ENCODE data around the gene LAMB4. TPM values are rescaled to one million over a fixed set of nuclear protein-coding genes. Genes with fewer than 3 reads are reported as not detected.

Gene LAMB4
- total and polyA plus RNA-seq, 2 donors (not counting 1 experiment from before 2014, with no cell fraction given): not detected

DNA sequence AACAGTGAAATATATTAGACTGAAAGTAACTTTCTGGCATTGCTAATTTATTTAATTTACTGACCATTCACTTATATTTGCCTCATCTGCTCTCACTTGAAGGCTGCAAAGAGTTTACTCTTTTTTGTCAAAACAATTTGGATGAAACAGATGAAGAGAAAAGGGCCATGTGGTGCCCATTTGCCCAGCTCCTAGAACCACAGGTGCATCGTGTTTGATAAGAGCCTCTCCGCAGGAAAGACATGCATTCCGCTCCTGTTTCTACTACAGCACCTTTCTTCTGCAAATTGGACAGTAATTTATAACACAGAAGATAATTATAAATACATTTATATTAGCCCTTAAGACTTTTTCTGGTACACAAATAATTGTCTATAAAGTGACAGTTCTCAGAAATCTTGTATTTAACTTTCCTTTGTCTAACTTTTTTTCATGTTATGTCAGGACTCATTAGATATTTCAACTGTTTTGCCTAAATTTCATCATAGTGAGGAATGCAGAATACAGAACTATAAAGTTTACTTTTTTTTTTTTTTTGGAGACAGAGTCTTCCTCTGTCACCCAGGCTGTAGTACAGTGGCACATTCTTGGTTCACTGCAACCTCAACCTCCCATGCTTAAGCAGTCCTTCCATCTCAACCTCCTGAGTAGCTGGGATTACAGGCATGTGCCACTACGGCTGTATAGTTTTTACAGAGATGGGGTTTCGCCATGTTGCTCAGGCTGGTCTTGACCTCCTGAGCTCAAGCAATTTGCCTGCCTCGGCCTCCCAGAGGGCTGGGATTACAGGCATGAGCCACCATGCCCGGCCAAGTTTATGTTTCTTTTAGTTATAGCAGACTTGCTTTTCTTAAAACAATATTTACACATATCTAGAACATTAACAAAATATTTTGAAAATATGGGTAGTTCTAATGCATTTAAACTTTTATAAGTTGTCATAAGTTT, 869 bp downstream of the LAMB4 start:
- Mint-ChIP-seq H3K27me3 (peaks cover 4% of the 10 kb centered on the region), H3K9me3 (ENCODE audit: insufficient read depth) (no peaks in the 10 kb centered on the region), H3K27ac (no peak overlapping the region), H3K4me1 (peaks cover 5% of the 10 kb centered on the region), H3K4me3 (no peak overlapping the region)
- no peaks in the 10 kb centered on the region for H3K9me3 ChIP-seq (ENCODE audit: control extremely low read depth in 1 of 3, control insufficient read depth in 2 of 3, insufficient read depth in 1 of 3, low read length in 2 of 3)
- no peaks in the 10 kb centered on the region for H4K20me1 ChIP-seq (ENCODE audit: control insufficient read depth, insufficient read depth, low read length, poor library complexity, severe bottlenecking)
- no peak overlapping the region for H3K9ac ChIP-seq (ENCODE audit: low read length)
- DNase-seq (no peak), ATAC-seq (ENCODE audit: low read depth) (no peak)
- ChIA-PET POLR2A (no interaction called here), CTCF (interaction anchor here (0.6 to 2.0 kb wide), 2 partner anchors 17 to 23 kb away, joined by 4 to 7 read pairs; no protein-coding TSS in a partner anchor)
- H3K36me3 ChIP-seq (replicated peaks in 1 of 2; ENCODE audit: control extremely low read depth in 1 of 2, control insufficient read depth in 1 of 2, extremely low read depth in 1 of 2, insufficient read depth in 2 of 2, low read length in 1 of 2): no peaks in the 10 kb centered on the region
- WGBS (ENCODE audit: insufficient coverage): no CpG with 5 or more reads among the region's 7 CpGs
- no peak overlapping the region for H3K4me2 ChIP-seq (replicated peaks; ENCODE audit: low read depth, low read length, poor library complexity, severe bottlenecking)
- TF ChIP-seq, protein P1, sequence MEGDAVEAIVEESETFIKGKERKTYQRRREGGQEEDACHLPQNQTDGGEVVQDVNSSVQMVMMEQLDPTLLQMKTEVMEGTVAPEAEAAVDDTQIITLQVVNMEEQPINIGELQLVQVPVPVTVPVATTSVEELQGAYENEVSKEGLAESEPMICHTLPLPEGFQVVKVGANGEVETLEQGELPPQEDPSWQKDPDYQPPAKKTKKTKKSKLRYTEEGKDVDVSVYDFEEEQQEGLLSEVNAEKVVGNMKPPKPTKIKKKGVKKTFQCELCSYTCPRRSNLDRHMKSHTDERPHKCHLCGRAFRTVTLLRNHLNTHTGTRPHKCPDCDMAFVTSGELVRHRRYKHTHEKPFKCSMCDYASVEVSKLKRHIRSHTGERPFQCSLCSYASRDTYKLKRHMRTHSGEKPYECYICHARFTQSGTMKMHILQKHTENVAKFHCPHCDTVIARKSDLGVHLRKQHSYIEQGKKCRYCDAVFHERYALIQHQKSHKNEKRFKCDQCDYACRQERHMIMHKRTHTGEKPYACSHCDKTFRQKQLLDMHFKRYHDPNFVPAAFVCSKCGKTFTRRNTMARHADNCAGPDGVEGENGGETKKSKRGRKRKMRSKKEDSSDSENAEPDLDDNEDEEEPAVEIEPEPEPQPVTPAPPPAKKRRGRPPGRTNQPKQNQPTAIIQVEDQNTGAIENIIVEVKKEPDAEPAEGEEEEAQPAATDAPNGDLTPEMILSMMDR (IDR thresholded peaks at IDR 0.05): no peak
- TF ChIP-seq EZH2 (IDR thresholded peaks at IDR 0.05; ENCODE audit: borderline replicate concordance, insufficient read depth, low read depth, low read length, poor library complexity, severe bottlenecking): no peak
- H3K4me1 ChIP-seq (ENCODE audit: control insufficient read depth in 2 of 2, insufficient read depth in 2 of 2, low read length in 2 of 2): peaks cover 7% of the 10 kb centered on the region in 2 donors
- no peak overlapping the region for H3K27ac ChIP-seq (ENCODE audit: low read length in 2 of 2)
- H3K27me3 ChIP-seq (replicated peaks in 1 of 4; ENCODE audit: control extremely low read depth in 1 of 4, control insufficient read depth in 3 of 4, insufficient read depth in 4 of 4, low read length in 3 of 4): no peaks in the 10 kb centered on the region
- intact Hi-C loops (cut with micrococcal nuclease): no loop called here
- no peak overlapping the region for H2AFZ ChIP-seq (ENCODE audit: insufficient read depth, low read depth, low read length, poor library complexity, severe bottlenecking)
- H3K4me3 ChIP-seq (ENCODE audit: control extremely low read depth in 1 of 5, extremely low read depth in 1 of 5, insufficient read depth in 1 of 5, low read depth in 2 of 5, low read length in 4 of 5): no peak overlapping the region
- no peaks in the 10 kb centered on the region for H3K79me2 ChIP-seq (ENCODE audit: control insufficient read depth, insufficient read depth, low read length)

DNA sequence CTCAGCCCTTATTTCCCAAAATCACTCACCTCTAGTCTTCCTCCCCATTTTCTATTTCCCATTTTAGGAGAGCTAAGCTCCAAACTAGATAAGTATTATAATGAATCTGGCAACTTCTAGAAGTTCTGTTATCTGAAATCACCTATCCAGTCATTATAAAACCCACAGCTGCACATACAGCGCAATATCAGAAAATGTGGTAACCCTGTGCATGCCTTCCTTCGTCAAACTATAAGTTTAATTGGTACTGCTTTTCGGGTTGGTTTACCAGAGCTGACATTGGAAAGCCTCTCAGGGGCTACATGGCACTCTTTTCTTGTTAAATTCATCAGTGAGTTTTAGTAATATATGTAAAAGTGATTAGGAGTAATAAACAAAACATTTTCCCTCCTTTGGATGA, 1.6 kb downstream of the LAMB4 start:
- Histone ChIP-seq H3K27ac (ENCODE audit: low read length in 2 of 2) (no peak overlapping the region), H3K36me3 (replicated peaks in 1 of 2; ENCODE audit: control extremely low read depth in 1 of 2, control insufficient read depth in 1 of 2, extremely low read depth in 1 of 2, insufficient read depth in 2 of 2, low read length in 1 of 2) (no peaks in the 10 kb centered on the region), H3K9me3 (ENCODE audit: control extremely low read depth in 1 of 3, control insufficient read depth in 2 of 3, insufficient read depth in 1 of 3, low read length in 2 of 3) (no peaks in the 10 kb centered on the region), H3K79me2 (ENCODE audit: control insufficient read depth, insufficient read depth, low read length) (no peaks in the 10 kb centered on the region), H3K4me1 (ENCODE audit: control insufficient read depth in 2 of 2, insufficient read depth in 2 of 2, low read length in 2 of 2) (no peaks in the 10 kb centered on the region), H2AFZ (ENCODE audit: insufficient read depth, low read depth, low read length, poor library complexity, severe bottlenecking) (no peak overlapping the region), H3K4me2 (replicated peaks; ENCODE audit: low read depth, low read length, poor library complexity, severe bottlenecking) (no peak overlapping the region), H3K27me3 (replicated peaks in 1 of 4; ENCODE audit: control extremely low read depth in 1 of 4, control insufficient read depth in 3 of 4, insufficient read depth in 4 of 4, low read length in 3 of 4) (no peaks in the 10 kb centered on the region), H3K9ac (ENCODE audit: low read length) (no peak overlapping the region), H4K20me1 (ENCODE audit: control insufficient read depth, insufficient read depth, low read length, poor library complexity, severe bottlenecking) (no peaks in the 10 kb centered on the region), H3K4me3 (ENCODE audit: control extremely low read depth in 1 of 5, extremely low read depth in 1 of 5, insufficient read depth in 1 of 5, low read depth in 2 of 5, low read length in 4 of 5) (no peak overlapping the region)
- no peak overlapping the region for H3K27ac Mint-ChIP-seq
- ChIA-PET POLR2A (no interaction called here), CTCF (no interaction called here)
- H3K27me3 Mint-ChIP-seq: peaks cover 4% of the 10 kb centered on the region
- ATAC-seq (ENCODE audit: low read depth) (no peak), DNase-seq (no peak)
- TF ChIP-seq EZH2 (IDR thresholded peaks at IDR 0.05; ENCODE audit: borderline replicate concordance, insufficient read depth, low read depth, low read length, poor library complexity, severe bottlenecking): no peak
- TF ChIP-seq, protein P1 (IDR thresholded peaks at IDR 0.05): no peak
- no peaks in the 10 kb centered on the region for H3K4me1 Mint-ChIP-seq
- no peak overlapping the region for H3K4me3 Mint-ChIP-seq
- WGBS (ENCODE audit: insufficient coverage): no CpG with 5 or more reads among the region's 3 CpGs
- H3K9me3 Mint-ChIP-seq (ENCODE audit: insufficient read depth): no peaks in the 10 kb centered on the region
- intact Hi-C loops (cut with micrococcal nuclease): no loop called here
